AG04449 (cell line): ENCODE data around the gene CCM2.

Source experiments
- CTCF ChIA-PET: fragments of 350-600 bp; formaldehyde crosslinking; extraction: SDS; loops from one replicate; lab custom pipeline; 2021; ENCODE audit warnings: antibody characterized with exemption; lab: Yijun Ruan, JAX
- POLR2A ChIA-PET: fragments of 400-600, 350-600 bp; formaldehyde crosslinking; extraction: SDS; loops from one replicate; lab custom pipeline; 2020; ENCODE audit warnings: antibody characterized with exemption, inconsistent platforms; lab: Yijun Ruan, JAX
- DNase-seq: peaks from one replicate; pipeline ENCODE4 v3.0.0-alpha.2; 2010; ENCODE audit warnings: low read depth, low spot score
- H3K4me3 ChIP-seq: 2 replicates; pipeline ENCODE4 v1.5.1; 2011; ENCODE audit warnings: low read depth, mild to moderate bottlenecking, control low read depth, low read length
- TF ChIP-seq, protein P1 (sequence below): IDR thresholded peaks from one replicate; pipeline ENCODE4 v1.5.1; 2011; ENCODE audit warnings: mild to moderate bottlenecking, moderate library complexity, low read length, control low read depth, inconsistent platforms; ENCODE audit not compliant: insufficient read depth; ENCODE audit errors: missing control alignments

Gene CCM2

DNA sequence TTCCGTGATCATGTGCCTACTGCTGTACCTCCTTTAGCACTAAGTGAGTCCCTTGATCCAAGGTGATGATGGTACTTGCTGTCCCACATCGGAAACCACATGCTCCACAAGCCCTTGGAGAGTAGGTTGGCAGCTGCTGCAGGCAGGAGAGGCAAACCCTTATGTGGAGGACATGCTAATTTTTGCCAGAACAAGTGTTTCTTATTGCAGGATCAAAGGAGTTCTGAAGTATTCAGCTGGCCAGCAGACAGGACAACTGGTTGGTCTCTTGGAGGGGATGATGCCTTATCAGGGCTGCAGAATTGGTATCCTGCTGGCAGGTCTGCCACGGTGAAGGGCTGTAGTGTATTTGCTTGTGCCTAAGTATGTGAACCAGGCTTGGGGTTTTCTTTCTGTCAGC is 52.0 kb downstream of the CCM2 start:
- TF ChIP-seq, protein P1, sequence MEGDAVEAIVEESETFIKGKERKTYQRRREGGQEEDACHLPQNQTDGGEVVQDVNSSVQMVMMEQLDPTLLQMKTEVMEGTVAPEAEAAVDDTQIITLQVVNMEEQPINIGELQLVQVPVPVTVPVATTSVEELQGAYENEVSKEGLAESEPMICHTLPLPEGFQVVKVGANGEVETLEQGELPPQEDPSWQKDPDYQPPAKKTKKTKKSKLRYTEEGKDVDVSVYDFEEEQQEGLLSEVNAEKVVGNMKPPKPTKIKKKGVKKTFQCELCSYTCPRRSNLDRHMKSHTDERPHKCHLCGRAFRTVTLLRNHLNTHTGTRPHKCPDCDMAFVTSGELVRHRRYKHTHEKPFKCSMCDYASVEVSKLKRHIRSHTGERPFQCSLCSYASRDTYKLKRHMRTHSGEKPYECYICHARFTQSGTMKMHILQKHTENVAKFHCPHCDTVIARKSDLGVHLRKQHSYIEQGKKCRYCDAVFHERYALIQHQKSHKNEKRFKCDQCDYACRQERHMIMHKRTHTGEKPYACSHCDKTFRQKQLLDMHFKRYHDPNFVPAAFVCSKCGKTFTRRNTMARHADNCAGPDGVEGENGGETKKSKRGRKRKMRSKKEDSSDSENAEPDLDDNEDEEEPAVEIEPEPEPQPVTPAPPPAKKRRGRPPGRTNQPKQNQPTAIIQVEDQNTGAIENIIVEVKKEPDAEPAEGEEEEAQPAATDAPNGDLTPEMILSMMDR, result no peak
- CTCF ChIA-PET, result no interaction called here
- no peak overlapping the region for H3K4me3 ChIP-seq
- POLR2A ChIA-PET, result no interaction called here
- DNase-seq, result no peak

DNA sequence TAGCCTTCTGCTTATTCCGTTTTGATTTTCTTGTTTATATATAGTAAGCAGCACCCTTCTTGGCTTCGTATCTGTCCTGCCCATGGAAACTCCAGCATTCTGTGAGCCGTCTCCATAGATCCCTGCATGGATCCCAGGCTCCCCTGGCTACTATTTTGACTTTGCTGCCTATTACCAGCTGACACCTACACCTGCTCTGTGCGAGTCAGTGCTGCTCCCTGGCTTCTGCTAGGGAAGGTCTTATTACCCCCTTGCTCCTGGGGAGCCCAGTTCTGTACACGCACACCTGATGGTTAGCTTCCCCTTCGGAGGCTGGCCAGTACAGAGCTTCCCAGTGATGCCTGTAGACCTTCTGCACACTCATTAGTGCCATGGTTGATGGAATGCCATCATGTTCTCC is 53.4 kb downstream of the CCM2 start:
- ChIA-PET CTCF (no interaction called here), POLR2A (no interaction called here)
- no peak for DNase-seq
- TF ChIP-seq, protein P1, result no peak
- H3K4me3 ChIP-seq, result no peak overlapping the region

DNA sequence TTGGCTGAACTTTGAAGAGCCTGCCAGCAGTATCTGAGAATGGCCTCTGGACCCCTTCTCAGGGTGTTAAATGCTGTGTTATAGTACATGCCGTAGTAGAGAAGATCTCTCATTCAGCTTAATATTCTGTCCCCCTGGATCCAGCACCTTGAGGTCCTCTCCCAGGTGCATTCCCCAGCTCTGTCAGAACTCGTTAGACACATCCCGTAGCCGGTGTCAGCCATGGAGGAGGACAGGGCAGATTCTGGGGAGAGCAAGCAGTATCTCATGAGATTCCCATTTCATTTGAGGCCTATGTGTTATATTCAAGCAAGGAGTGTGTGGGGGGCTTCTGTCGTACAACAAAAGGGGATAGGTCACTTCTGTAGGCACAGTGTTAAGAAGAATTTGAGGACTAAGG is 53.9 kb downstream of the CCM2 start:
- DNase-seq, result no peak
- TF ChIP-seq, protein P1, result no peak
- POLR2A ChIA-PET, result no interaction called here
- no peak overlapping the region for H3K4me3 ChIP-seq
- CTCF ChIA-PET, result no interaction called here

DNA sequence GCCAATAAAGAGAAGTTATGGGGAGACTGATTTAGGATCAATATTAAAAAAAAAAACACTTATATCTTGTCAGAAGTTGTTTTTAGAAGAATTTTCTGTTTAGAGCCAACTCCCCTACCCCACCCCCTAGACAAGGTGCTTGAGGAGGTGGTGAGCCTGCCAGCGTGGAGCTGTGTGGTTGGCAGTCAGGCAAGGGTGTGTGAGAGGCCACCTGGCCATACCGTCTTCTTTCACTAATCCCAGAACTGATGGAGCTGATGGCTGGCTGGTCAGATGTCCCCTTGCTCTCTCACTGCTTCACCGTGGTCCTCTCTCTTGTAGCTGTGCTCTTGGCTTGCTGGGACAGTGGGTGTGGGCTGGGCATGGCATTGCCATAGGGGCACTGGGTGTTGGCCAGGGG is 54.4 kb downstream of the CCM2 start:
- ChIA-PET CTCF (no interaction called here), POLR2A (interaction anchor here (0.6 kb wide), 1 partner anchor 74 kb away, joined by 3 read pairs; no protein-coding TSS in a partner anchor)
- H3K4me3 ChIP-seq, result no peak overlapping the region
- DNase-seq, result no peak
- TF ChIP-seq, protein P1, result no peak

DNA sequence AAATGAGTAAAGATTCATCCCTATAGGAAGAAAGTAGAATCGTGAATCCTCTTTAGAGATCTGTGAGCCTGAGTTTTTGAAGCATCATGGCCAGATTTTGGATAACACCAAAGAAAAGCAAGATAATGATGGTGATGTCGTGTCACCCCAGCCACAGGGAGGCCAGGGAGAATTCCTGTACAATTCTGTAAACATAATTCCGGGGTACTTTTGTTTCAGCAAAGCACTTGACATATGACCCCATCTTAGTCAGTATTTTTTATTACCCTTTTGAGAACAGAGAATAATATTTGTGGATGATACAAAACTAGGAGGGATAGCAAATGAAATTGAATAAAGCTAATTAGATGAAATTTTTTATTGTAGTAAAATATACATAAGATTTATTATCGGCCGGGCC is 55.0 kb downstream of the CCM2 start:
- CTCF ChIA-PET, result no interaction called here
- POLR2A ChIA-PET, result interaction anchor here (0.6 kb wide), 1 partner anchor 75 kb away, joined by 3 read pairs; no protein-coding TSS in a partner anchor
- TF ChIP-seq, protein P1, result no peak
- no peak overlapping the region for H3K4me3 ChIP-seq
- DNase-seq, result no peak

DNA sequence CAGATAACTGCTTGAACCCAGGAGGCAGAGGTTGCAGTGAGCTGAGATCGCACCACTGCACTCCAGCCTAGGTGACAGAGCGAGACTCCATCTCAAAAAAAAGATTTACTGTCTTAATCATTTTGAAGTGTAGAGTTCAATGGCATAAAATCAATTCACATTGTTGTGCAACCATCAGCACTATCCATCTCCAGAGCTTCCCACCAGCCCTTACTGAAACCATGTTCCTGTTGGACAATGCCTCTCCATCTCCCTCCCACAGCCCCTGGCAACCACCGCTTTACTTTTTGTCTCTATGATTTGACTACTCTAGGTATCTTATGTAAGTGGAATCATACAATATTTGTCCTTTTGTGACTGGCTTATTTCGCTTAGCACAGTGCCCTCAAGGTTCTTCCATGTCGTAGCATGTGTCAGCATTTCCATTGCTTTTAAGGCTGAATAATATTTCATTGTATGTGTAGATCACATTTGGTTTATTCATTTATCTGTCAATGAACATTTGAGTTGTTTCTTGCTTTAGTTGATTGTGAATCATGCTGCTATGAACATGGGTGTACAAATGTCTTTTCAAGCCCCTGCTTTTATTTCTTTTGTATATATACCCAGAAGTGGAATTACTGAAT is 55.7 kb downstream of the CCM2 start:
- H3K4me3 ChIP-seq, result no peak overlapping the region
- POLR2A ChIA-PET, result no interaction called here
- DNase-seq, result no peak
- TF ChIP-seq, protein P1, result no peak
- CTCF ChIA-PET, result no interaction called here
